GM20000 (cell line): ENCODE results near the gene GLS2.
"Not testable (repeated sequence)": the region's sequence is repeated elsewhere in the genome, so short reads cannot be mapped to it uniquely, and the experiment has no call there.

Experiments
- DNase-seq: peaks from one replicate; pipeline ENCODE4 v3.0.0; 2012; ENCODE audit warnings: low spot score
- CTCF ChIP-seq: IDR thresholded peaks from 2 replicates; pipeline ENCODE4 v1.5.1; 2012; ENCODE audit warnings: mild to moderate bottlenecking, control low read depth; ENCODE audit errors: extremely low read depth, missing control alignments

Gene GLS2

DNA sequence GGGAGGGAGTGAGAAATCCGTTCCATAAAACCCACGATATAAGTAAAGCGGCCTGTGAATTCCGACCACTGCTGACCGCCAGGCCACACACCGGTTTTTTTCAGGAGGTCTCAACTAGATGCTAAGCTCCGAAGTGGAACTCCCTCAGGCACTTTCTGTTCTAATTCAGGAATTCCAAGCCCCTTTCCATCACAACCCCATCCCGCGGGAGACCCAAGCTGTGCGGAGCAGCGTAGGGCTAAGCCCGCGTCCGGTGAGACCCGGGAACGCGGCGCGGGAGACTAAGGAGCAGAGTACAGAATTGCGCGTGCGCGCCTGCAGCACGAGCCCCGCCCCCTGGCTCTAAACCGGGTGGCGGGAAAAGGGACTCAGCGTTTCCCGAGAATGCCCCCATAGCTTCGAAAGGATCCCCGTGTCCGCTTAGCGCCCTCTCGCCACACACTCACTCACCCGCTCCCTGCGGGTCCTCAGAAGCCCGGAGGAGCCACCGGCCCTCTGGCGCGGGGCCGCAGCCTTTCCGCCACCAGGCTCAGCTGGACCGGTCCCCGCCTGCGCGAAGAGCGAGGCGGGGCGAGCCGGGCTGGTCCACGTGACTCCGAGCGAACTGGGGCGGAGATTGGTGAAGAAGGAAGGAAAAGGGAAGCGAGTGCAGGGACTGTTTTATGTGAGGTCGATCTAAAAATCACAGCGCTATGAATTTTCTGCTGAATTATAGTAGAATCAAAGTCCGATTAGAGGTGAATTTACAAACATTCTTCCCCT, 38.9 kb downstream of the GLS2 start, which contains the start of gene TIMELESS:
Gene TIMELESS, minus strand, starts transcription at position 567 of the 762 bp plus-strand sequence. CDS start 15,256 bp downstream, outside the sequence.
- TF ChIP-seq CTCF: no peak
- DNase-seq: peak; percentile 92

GRCh38 chr12:56443208-56443607, 44.8 kb downstream of the GLS2 start:
- not testable (repeated sequence) for DNase-seq

DNA sequence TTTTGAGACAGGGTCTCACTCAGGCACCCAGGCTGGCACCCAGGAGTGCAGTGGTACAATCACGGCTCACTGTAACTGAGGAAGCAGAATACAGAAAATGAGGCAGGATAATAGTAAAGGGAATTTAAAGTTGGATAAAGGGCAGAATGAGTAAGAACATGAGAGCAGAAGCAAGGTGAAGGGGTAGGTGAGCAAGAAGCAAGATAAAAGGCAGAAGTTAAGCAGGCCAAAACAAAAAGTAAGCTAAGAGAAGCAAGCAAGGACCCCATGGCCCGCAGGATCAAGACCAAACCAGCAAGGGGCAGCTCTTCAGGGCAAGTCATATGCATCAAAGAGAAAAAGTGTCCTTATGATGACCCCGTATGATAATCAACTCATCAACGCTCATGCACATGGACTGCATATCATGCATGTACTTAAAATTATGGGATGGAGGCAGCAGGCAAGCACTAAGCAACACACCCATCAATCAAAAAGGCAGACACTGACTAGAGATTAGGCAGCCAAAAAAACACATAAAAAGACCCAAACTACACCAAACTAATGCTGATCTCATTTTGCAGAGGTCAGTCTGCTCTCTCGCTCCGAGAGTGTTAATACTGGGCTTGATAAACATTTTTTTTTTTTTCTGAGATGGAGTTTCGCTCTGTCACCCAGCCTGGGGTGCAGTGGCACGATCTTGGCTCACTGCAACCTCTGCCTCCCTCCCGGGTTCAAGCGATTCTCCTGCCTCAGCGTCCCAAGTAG, 50.4 kb downstream of the GLS2 start:
- no peak for TF ChIP-seq CTCF
- no peak for DNase-seq

GRCh38 chr12:56434828-56435227, 53.1 kb downstream of the GLS2 start:
- no peak for TF ChIP-seq CTCF
- DNase-seq: no peak

DNA sequence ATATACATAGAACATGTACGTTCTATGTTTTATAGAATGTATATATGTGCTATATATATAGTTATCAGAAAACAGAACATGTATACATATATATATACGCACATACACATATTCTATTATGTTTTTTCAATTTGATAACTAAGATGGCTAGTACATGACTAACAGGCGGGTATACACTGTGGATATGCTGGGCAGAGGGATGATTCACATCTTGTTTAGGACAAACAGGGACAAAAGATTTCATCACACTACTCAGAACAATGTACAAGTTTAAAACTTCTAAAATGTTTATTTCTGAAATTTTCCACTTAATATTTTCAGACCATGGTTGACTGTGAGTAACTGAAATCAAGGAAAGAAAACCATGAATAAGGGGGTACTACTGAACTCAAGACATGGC, 56.1 kb downstream of the GLS2 start:
- TF ChIP-seq CTCF: no peak
- DNase-seq: no peak

DNA sequence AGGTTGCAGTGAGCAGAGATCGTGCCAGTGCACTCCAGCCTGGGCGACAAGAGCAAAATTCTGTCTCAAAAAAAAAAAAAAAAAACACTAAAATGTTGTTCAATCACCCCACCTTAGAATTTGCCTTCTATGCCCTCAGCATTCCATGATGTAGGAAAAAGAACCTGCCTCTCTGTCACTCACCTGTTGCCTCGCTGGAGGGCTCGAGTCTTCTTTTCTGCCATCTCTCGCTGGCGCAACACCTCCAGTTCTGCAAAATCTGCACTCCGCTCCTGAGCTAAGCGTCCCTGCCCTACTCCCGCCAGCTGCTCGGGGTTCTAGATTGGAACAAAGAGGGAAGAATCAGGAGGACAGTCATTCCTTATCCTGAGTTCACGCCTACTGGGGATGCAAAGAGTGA, 56.7 kb downstream of the GLS2 start:
- TF ChIP-seq CTCF: no peak
- DNase-seq: no peak

GRCh38 chr12:56425940-56426438, 62.0 kb downstream of the GLS2 start:
- DNase-seq: no peak
- TF ChIP-seq CTCF: no peak
